ENCODE measurements around the gene EXOC5. TPM values are rescaled to one million over a fixed set of nuclear protein-coding genes. Genes with fewer than 3 reads are reported as not detected.

EXOC5 gene
- total and polyA plus RNA-seq, 2 donors from 2014 or later = 11.6 to 52.2 TPM

- Histone ChIP-seq H3K9me3 (ENCODE audit: control insufficient read depth in 2 of 3, insufficient read depth in 1 of 3, low read length in 3 of 3) (no peaks in the 10 kb centered on the region), H3K9ac (ENCODE audit: low read length in 3 of 3) (no peak overlapping the region), H3K4me1 (ENCODE audit: control insufficient read depth in 2 of 3, insufficient read depth in 2 of 3, low read depth in 1 of 3, low read length in 3 of 3) (no peaks in the 10 kb centered on the region), H3K27me3 (ENCODE audit: control insufficient read depth, insufficient read depth, low read length) (no peaks in the 10 kb centered on the region), H3K36me3 (ENCODE audit: control insufficient read depth in 2 of 3, insufficient read depth in 3 of 3, low read length in 3 of 3) (no peaks in the 10 kb centered on the region), H3K27ac (ENCODE audit: low read depth in 2 of 2, low read length in 2 of 2) (no peak overlapping the region), H3K4me3 (ENCODE audit: low read length in 3 of 3) (no peak overlapping the region)
- intact Hi-C loops (cut with DNase I) = no loop called here
- no peak for FAIRE-seq
- DNase-seq = no peak
- TF ChIP-seq CTCF (IDR thresholded peaks at IDR 0.05; ENCODE audit: borderline replicate concordance, extremely low read depth, insufficient read depth) = no peak
These were observed 13.8 kb downstream of the EXOC5 start for GRCh38 chr14:57254884-57255283.

GRCh38 chr14:57246933-57247657, 21.6 kb downstream of the EXOC5 start:
- FAIRE-seq = peak; percentile 29
- TF ChIP-seq CTCF (IDR thresholded peaks at IDR 0.05; ENCODE audit: borderline replicate concordance, extremely low read depth, insufficient read depth) = no peak
- H3K36me3 ChIP-seq (ENCODE audit: control insufficient read depth in 2 of 3, insufficient read depth in 3 of 3, low read length in 3 of 3) = peaks cover 0 to 2% (median 2%) of the 10 kb centered on the region in 3 donors
- intact Hi-C loops (cut with DNase I) = no loop called here
- no peak for DNase-seq
- no peak overlapping the region for H3K4me3 ChIP-seq (ENCODE audit: low read length in 3 of 3)
- H3K27ac ChIP-seq (ENCODE audit: low read depth in 2 of 2, low read length in 2 of 2) = no peak overlapping the region
- H3K27me3 ChIP-seq (ENCODE audit: control insufficient read depth, insufficient read depth, low read length) = no peaks in the 10 kb centered on the region
- no peaks in the 10 kb centered on the region for H3K9me3 ChIP-seq (ENCODE audit: control insufficient read depth in 2 of 3, insufficient read depth in 1 of 3, low read length in 3 of 3)
- no peaks in the 10 kb centered on the region for H3K4me1 ChIP-seq (ENCODE audit: control insufficient read depth in 2 of 3, insufficient read depth in 2 of 3, low read depth in 1 of 3, low read length in 3 of 3)
- H3K9ac ChIP-seq (ENCODE audit: low read length in 3 of 3) = no peak overlapping the region

GRCh38 chr14:57245941-57246340, 22.8 kb downstream of the EXOC5 start:
- Histone ChIP-seq H3K36me3 (ENCODE audit: control insufficient read depth in 2 of 3, insufficient read depth in 3 of 3, low read length in 3 of 3) (peaks cover 0 to 5% (median 2%) of the 10 kb centered on the region in 3 donors), H3K27ac (ENCODE audit: low read depth in 2 of 2, low read length in 2 of 2) (no peak overlapping the region)
- no peak for FAIRE-seq

More at GRCh38 chr14:57245941-57246340, 22.8 kb downstream of the EXOC5 start:
- Histone ChIP-seq H3K9me3 (ENCODE audit: control insufficient read depth in 2 of 3, insufficient read depth in 1 of 3, low read length in 3 of 3) (no peaks in the 10 kb centered on the region), H3K9ac (ENCODE audit: low read length in 3 of 3) (no peak overlapping the region), H3K4me1 (ENCODE audit: control insufficient read depth in 2 of 3, insufficient read depth in 2 of 3, low read depth in 1 of 3, low read length in 3 of 3) (no peaks in the 10 kb centered on the region), H3K4me3 (ENCODE audit: low read length in 3 of 3) (no peak overlapping the region), H3K27me3 (ENCODE audit: control insufficient read depth, insufficient read depth, low read length) (no peaks in the 10 kb centered on the region)
- intact Hi-C loops (cut with DNase I) = no loop called here
- TF ChIP-seq CTCF (IDR thresholded peaks at IDR 0.05; ENCODE audit: borderline replicate concordance, extremely low read depth, insufficient read depth) = no peak
- DNase-seq = no peak

All from kidney (tissue), 14 donors.